CD4-positive, alpha-beta T cell treated with Interleukin-17A for 4 hours (primary cell): Measurements from ENCODE around the gene LDAH.

Source experiments
- DNase-seq: peaks from one replicate; pipeline ENCODE4 v3.0.0-alpha.2; 2020; ENCODE audit warnings: mixed read lengths

LDAH gene

DNA sequence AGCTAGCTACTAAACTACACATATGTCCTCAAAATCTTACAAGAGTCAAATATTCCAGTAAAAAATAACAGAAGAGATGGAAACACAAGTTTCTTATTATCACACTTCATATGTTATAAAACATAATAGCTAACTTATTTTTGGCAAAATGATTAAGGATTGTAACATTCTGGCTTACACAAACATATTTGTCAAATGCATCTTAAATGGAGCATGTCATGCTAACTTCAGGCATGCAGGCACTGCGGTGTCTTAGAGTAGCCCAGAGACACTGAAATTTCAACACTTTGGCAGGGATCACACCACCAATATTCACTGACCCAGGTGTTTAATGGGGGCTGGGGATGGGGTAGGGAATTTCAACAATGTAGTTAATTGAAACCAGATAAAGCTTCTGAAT is 51.6 kb downstream of the LDAH start:
- no peak for DNase-seq

- no peak for DNase-seq
Observed at GRCh38 chr2:20766798-20767644, 55.9 kb downstream of the LDAH start.

GRCh38 chr2:20766213-20766612 is 56.7 kb downstream of the LDAH start:
- DNase-seq, result no peak

GRCh38 chr2:20762945-20763683 is 59.8 kb downstream of the LDAH start:
- no peak for DNase-seq

GRCh38 chr2:20759487-20759886 is 63.4 kb downstream of the LDAH start:
- DNase-seq, result no peak

DNA sequence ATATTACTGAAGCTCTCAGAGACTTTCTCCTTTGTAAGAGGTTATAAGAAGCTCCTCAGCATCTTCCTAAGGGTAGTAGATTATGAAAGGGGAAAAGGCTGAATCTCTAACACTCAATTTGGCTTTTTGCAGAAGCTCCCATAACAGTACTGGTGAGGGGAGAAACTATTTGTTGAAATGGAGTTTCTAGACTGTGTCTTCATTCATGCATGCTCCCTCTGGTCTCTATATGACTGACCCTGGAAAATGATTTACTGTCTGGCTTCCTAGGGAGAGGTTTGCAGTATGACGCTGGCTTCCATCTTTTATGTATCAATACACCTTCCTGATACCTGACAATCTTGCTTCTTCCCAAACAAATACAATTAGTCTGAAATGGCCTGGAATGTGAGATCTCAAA is 63.9 kb downstream of the LDAH start:
- no peak for DNase-seq

- DNase-seq, result no peak
Observed at GRCh38 chr2:20757405-20758090, 65.4 kb downstream of the LDAH start.

- no peak for DNase-seq
Observed at GRCh38 chr2:20755132-20755800, 67.6 kb downstream of the LDAH start.

GRCh38 chr2:20752293-20752692 is 70.6 kb downstream of the LDAH start:
- DNase-seq, result no peak

DNA sequence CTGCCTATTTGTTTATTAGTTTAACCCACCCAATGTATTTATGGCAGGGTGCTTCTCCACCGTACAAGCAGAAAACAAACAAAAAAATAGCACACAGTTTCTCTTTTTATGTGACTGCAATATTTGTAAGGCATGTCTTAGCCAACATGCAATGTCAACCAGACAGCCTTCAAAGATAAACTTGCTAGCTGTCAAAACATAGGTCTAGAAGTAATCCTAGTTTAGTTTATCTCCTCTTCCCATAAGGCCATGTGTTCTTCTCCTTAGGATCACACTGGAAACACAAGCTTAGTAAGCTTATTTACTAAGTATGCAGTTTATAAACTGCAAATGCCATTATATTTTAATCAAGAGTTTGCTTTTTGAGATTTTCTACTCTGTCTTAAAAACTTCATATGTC is 75.6 kb downstream of the LDAH start:
- DNase-seq, result no peak

DNA sequence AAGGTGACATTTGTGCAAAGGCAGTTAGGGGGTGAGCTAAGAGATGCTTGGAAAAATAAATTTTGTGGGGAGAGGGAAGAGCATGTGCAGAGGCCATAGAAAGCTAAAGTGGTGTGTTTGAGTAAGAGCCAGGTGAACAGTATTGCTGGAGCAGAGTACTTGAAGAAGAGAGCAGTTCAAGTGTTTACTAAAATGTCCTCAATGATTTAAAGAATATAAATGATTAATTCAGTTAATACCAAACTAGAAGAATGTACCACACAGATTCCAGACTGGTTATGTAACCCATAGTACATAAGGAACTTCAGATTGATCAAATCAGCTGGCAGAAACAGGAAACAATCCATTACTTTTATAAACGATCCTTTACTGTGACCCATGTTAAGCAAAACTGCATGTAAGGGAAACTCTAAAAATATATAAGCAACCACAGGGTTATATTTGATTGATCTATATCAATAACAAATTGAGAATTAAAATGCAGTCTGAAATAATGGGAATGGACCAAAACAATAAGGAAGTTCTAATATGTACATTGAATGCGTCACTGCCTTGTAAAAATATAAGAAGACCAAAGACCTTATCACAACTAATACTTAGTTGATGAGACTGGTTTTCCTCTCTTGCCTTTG is 76.9 kb downstream of the LDAH start:
- DNase-seq, result no peak

DNA sequence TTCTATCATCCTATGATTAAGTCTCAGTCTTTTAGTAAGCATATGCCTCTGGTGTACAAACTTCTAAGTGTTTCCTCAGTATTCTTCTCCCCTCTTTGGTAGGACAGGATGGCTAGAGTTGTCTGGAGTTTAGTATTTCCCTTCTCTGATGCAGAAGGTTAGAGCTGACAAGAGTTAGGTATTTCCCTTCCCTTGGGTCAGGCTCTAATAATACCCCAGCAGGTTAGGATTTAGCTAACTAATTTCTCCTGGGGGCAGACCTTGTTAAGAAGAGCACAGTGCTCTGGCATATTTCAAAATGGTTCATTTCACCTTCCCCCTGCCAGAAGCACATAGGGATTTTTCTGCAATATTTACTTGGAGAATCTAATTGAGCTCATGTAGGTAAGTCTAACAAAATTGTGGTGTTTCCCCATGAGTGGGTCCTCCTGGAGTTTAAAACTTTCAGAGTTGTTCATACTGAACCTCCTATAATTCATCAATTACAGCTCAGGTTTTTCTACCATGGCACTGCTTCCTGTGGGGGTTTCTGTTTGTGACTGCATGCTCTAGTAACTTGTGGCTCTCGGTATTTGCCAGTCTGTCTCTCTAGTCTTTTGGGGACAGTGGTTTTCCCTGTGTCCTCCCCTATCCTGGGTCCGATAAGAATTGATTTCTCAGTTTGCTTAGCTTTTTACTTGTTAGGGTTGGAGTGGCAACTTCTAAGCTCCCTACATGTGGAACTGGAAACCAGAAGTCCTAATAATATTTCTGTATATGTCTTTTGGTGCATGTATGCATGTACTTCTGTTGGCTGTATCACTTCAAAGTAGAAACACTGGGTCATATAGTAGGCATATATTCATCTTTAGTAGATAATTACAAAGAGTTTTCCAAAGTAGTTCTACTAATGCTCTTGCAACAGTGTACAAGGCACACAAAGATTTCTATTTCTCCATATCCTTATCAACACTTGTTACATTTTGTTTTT is 78.2 kb downstream of the LDAH start:
- DNase-seq, result no peak

DNA sequence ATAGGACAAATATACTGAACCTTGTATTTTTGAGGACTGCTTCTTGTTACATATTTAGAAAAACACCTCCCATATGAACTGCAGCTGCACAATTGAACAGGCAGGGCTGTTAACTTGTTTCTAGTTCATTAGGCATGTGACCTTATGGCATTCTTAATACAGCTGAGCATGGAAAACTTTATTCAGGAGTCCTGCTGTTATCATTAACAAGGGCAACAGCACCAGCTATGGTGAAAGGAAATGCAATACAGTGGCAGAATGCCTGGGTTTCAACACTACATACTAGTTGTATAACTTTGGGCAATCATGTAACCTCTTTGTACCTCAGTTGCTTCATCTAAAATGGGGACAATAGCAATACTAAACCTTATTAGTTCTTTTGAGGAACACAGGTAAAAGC is 84.1 kb downstream of the LDAH start:
- DNase-seq, result no peak

DNA sequence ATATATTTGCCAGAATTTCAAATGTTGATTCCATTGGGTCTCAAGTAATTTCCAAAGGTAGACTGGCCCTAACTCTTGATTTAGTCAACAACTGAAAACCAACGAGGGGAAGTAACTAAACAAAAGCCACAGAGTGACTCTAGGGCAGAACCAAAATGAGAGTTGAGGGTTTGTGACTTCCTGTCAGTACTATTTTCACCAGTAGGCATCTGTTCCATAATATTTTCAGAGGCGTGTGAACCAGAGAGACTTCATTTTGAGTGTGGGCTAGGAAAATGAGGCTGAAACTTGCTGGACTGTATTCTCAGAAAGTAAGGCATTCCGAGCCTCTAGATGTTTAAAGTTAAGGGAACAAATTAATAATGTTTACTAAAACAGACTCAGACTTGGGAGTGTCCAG is 85.4 kb downstream of the LDAH start:
- no peak for DNase-seq

- no peak for DNase-seq
Observed at GRCh38 chr2:20728114-20728758, 94.7 kb downstream of the LDAH start.

DNA sequence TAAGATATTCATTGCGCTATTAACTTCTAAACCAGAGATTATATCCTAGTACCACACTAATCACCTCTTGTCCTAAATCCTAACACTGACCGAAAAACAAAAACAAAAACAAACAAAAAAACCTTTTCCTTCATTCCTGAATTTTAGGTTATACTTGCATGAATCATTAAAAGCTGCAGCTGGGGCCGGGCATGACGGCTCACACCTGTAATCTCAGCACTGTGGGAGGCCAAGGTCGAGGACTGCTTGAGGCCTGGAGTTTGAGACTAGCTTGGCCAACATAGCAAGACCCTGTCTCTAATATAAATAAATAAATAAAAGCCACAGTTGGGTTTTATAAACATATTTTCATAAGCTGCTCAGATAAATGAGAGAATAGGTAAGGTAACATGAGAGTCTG is 96.0 kb downstream of the LDAH start:
- no peak for DNase-seq

GRCh38 chr2:20725782-20726181 is 97.1 kb downstream of the LDAH start:
- DNase-seq, result no peak

DNA sequence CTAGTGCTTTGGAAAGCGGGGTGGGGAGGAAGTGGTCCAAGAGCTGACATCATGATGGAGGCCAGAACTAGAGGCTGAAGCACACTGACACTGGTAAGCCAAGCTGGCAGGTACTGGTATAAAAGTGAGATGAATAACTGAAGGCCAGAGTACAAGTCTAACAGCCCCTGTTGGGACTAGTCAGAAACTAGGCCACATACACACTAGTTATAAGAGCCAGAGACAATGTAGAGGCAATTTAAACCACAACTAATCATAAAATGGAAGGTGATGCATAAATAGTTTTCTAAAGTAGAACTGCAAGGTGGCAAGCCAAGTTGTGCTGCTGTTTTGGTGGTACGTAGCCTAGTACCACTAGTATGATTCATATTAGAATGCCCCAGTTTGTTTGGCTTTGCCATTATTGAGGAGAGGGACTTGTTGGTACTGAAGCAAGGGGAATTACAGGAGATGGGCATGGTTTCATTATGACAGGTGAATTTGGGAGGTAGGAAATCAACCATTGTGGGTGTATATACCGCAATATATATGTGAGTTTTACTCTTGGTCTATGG is 98.3 kb downstream of the LDAH start:
- no peak for DNase-seq

DNA sequence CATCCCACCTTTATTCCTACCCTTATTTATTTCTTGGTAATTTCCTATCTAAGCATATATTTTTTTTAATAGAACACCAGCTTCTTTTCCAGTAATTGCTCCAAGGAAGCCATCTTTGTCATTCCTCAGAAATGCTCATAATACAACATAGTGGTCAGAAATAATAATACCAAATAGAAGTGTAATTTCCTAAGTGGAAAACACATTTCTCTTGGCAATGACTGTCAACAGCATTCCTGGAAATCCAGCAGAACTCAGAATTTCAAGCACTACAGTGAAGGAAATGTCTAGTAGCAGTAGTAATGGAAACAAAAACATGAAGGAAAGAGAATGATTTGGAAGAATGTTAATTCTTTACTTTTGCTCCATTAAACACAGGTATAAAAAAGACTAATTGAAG is 99.4 kb downstream of the LDAH start:
- no peak for DNase-seq

- no peak for DNase-seq
Observed at GRCh38 chr2:20722592-20723240, 100.2 kb downstream of the LDAH start.
